ENCODE data around the gene DYNC1I1. TPM values are rescaled to one million over a fixed set of nuclear protein-coding genes. Genes with fewer than 3 reads are reported as not detected.

Gene DYNC1I1
- total RNA-seq, 2 experiments from 2014 or later = 0.08 TPM; not detected in 1

DNA sequence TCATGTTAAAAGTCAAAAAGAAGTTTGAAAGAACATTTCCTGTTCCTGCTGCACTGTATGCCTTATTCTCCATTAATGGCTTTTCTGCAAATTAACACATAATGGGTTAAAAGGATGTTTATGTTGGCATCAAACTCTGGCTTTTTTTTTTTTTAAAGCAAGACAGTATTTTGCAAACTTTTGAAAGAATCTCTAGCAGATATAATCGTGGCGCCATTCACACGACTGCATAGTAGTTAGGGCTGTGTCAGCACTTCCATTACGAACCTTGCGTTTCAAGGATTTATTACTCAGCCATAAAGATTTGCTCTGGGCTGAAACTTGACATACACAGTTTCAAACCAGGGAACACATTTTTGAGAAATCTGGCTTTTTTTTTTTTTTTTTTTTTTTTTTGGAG is 207.8 kb downstream of the DYNC1I1 start:
- ATAC-seq (ENCODE audit: poor library complexity) (no peak), DNase-seq (no peak)
- no peaks in the 10 kb centered on the region for H3K4me1 ChIP-seq (ENCODE audit: insufficient read depth, low read length)
- no peaks in the 10 kb centered on the region for H3K36me3 ChIP-seq (ENCODE audit: insufficient read depth, low read length)
- Mint-ChIP-seq H3K4me3 (no peak overlapping the region), H3K36me3 (ENCODE audit: low read depth) (no peaks in the 10 kb centered on the region), H3K9me3 (no peaks in the 10 kb centered on the region), H3K27ac (no peak overlapping the region), H3K27me3 (peaks cover 13% of the 10 kb centered on the region), H3K4me1 (ENCODE audit: low read depth) (no peaks in the 10 kb centered on the region)
- intact Hi-C loops (cut with DNase I, micrococcal nuclease) = no loop called here
- no peak overlapping the region for H3K27ac ChIP-seq (ENCODE audit: low read depth in 1 of 2, low read length in 2 of 2)
- H3K9me3 ChIP-seq (ENCODE audit: control insufficient read depth in 1 of 2, insufficient read depth in 1 of 2, low read length in 2 of 2) = no peaks in the 10 kb centered on the region
- H3K4me3 ChIP-seq (ENCODE audit: low read length) = no peak overlapping the region
- POLR2A ChIA-PET = no interaction called here
- H3K27me3 ChIP-seq (ENCODE audit: control insufficient read depth in 1 of 2, insufficient read depth in 2 of 2, low read length in 2 of 2) = no peaks in the 10 kb centered on the region
- CTCF ChIA-PET = no interaction called here
- TF ChIP-seq CTCF (IDR thresholded peaks at IDR 0.05) = no peak

GRCh38 chr7:95980706-95981105 is 208.4 kb downstream of the DYNC1I1 start:
- Histone ChIP-seq H3K4me3 (ENCODE audit: low read length) (no peak overlapping the region), H3K9me3 (ENCODE audit: control insufficient read depth in 1 of 2, insufficient read depth in 1 of 2, low read length in 2 of 2) (no peaks in the 10 kb centered on the region), H3K36me3 (ENCODE audit: insufficient read depth, low read length) (no peaks in the 10 kb centered on the region), H3K27ac (ENCODE audit: low read depth in 1 of 2, low read length in 2 of 2) (no peak overlapping the region), H3K4me1 (ENCODE audit: insufficient read depth, low read length) (no peaks in the 10 kb centered on the region), H3K27me3 (ENCODE audit: control insufficient read depth in 1 of 2, insufficient read depth in 2 of 2, low read length in 2 of 2) (no peaks in the 10 kb centered on the region)
- Mint-ChIP-seq H3K4me3 (no peak overlapping the region), H3K9me3 (no peaks in the 10 kb centered on the region), H3K27me3 (peaks cover 17% of the 10 kb centered on the region), H3K4me1 (ENCODE audit: low read depth) (no peaks in the 10 kb centered on the region), H3K36me3 (ENCODE audit: low read depth) (no peaks in the 10 kb centered on the region), H3K27ac (no peak overlapping the region)
- DNase-seq (no peak), ATAC-seq (ENCODE audit: poor library complexity) (no peak)
- ChIA-PET POLR2A (no interaction called here), CTCF (no interaction called here)
- no peak for TF ChIP-seq CTCF (IDR thresholded peaks at IDR 0.05)
- intact Hi-C loops (cut with DNase I, micrococcal nuclease) = no loop called here

DNA sequence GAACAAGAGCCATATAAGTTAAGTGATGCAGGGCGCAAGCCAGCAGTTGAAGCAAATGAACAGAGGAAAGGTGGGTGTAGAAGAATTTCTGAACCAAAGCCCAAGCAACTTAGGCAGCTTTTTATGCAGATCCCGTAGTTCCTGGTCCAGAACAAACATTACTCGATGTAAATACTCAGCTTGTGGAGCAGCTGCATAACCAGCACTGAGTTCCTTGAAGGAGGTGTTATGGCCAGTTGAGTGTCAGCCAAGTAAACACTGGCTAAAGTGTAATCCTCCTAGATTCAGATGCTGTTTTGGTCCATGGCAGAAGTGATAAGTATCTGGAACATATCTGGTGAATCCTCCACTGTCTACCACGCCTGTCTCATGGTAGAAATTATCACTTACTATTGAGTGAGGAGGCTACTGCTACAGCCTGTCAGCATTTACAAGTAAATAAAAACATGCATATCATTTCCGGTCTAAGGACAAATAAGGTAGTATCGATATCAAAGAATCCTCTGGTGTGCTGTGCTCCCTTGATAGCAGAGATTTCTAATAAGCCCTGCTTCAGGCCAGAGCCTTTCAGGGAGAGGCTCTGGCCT is 213.9 kb downstream of the DYNC1I1 start:
- no peaks in the 10 kb centered on the region for H3K9me3 ChIP-seq (ENCODE audit: control insufficient read depth in 1 of 2, insufficient read depth in 1 of 2, low read length in 2 of 2)
- H3K27me3 ChIP-seq (ENCODE audit: control insufficient read depth in 1 of 2, insufficient read depth in 2 of 2, low read length in 2 of 2) = peaks cover 0 to 2% of the 10 kb centered on the region in 2 experiments
- ChIA-PET CTCF (no interaction called here), POLR2A (no interaction called here)
- H3K4me3 ChIP-seq (ENCODE audit: low read length) = no peak overlapping the region
- H3K9me3 Mint-ChIP-seq = no peaks in the 10 kb centered on the region
- intact Hi-C loops (cut with DNase I, micrococcal nuclease) = no loop called here
- no peak for DNase-seq
- no peak overlapping the region for H3K27ac Mint-ChIP-seq
- no peak overlapping the region for H3K4me3 Mint-ChIP-seq
- H3K36me3 ChIP-seq (ENCODE audit: insufficient read depth, low read length) = no peaks in the 10 kb centered on the region
- no peak for ATAC-seq (ENCODE audit: poor library complexity)
- no peaks in the 10 kb centered on the region for H3K4me1 Mint-ChIP-seq (ENCODE audit: low read depth)
- H3K27ac ChIP-seq (ENCODE audit: low read depth in 1 of 2, low read length in 2 of 2) = no peak overlapping the region
- peaks cover 39% of the 10 kb centered on the region for H3K27me3 Mint-ChIP-seq
- no peaks in the 10 kb centered on the region for H3K36me3 Mint-ChIP-seq (ENCODE audit: low read depth)
- TF ChIP-seq CTCF (IDR thresholded peaks at IDR 0.05) = no peak
- H3K4me1 ChIP-seq (ENCODE audit: insufficient read depth, low read length) = no peaks in the 10 kb centered on the region
